HepG2 (cell line): ENCODE measurements around the gene MTG1. TPM values are rescaled to one million over a fixed set of nuclear protein-coding genes. Genes with fewer than 3 reads are reported as not detected.

Source experiments
- AGO2 ChIP-seq: fragments of 200-400 bp; formaldehyde crosslinking; optimal IDR thresholded peaks from 2 replicates; pipeline ENCODE3; 2017; ENCODE audit warnings: mild to moderate bottlenecking, low read depth, low read length, moderate library complexity
- ATF4 ChIP-seq, 2 experiments: fragments of 450-650 bp in 1 of 2; sonication (generic) in 1 of 2; formaldehyde crosslinking; IDR thresholded peaks; 2 replicates each; pipeline versions ENCODE4 v1.5.0 to v1.8.0; 2020 to 2022; ENCODE audit warnings: mild to moderate bottlenecking in 1 of 2, missing genetic modification reagents in 1 of 2
- ESRRA ChIP-seq: sonication (generic); formaldehyde crosslinking; IDR thresholded peaks from 2 replicates; pipeline ENCODE4 v1.5.1; 2020; ENCODE audit warnings: mild to moderate bottlenecking, low read depth, missing genetic modification reagents
- MYNN ChIP-seq: sonication (generic); formaldehyde crosslinking; IDR thresholded peaks from 2 replicates; pipeline ENCODE4 v1.4.0; 2020; ENCODE audit warnings: mild to moderate bottlenecking, low read depth, missing genetic modification reagents
- SAFB2 ChIP-seq: sonication (generic); formaldehyde crosslinking; IDR thresholded peaks from 2 replicates; pipeline ENCODE4 v1.5.1; 2020; ENCODE audit warnings: missing genetic modification reagents, low read depth, mild to moderate bottlenecking, borderline replicate concordance
- TAF15 ChIP-seq: fragments of 200-400 bp; formaldehyde crosslinking; IDR thresholded peaks from one replicate; pipeline ENCODE4 v1.6.1; 2018; ENCODE audit warnings: mild to moderate bottlenecking, low read depth, low read length; ENCODE audit not compliant: poor library complexity, severe bottlenecking
- ZBTB40 ChIP-seq, 2 experiments: fragments of 450-650 bp in 1 of 2; sonication (generic) in 1 of 2; formaldehyde crosslinking in 1 of 2; IDR thresholded peaks; 2 replicates each; pipeline versions ENCODE4 v1.6.1 to v1.8.0; 2016 to 2022; ENCODE audit warnings: antibody characterized with exemption in 1 of 2, mild to moderate bottlenecking in 1 of 2, missing genetic modification reagents in 1 of 2
- ZBTB42 ChIP-seq: sonication (generic); formaldehyde crosslinking; IDR thresholded peaks from 2 replicates; pipeline ENCODE4 v1.5.0; 2020; ENCODE audit warnings: mild to moderate bottlenecking, missing genetic modification reagents
- ZNF557 ChIP-seq: sonication (generic); formaldehyde crosslinking; IDR thresholded peaks from 2 replicates; pipeline ENCODE4 v1.4.0; 2020; ENCODE audit warnings: missing genetic modification reagents
- ZNF562 ChIP-seq: sonication (generic); formaldehyde crosslinking; IDR thresholded peaks from 2 replicates; pipeline ENCODE4 v1.8.0; 2022; ENCODE audit warnings: missing genetic modification reagents, borderline replicate concordance
- ZNF570 ChIP-seq: sonication (generic); formaldehyde crosslinking; IDR thresholded peaks from 2 replicates; pipeline ENCODE4 v1.4.0; 2020; ENCODE audit warnings: mild to moderate bottlenecking, missing genetic modification reagents, borderline replicate concordance
- polyA plus RNA-seq, 8 experiments: library from polyadenylated mRNA; depleted of rRNA in 3 of 8; stranded (reverse) in 7 of 8; unstranded in 1 of 8; fragments of >200 nt; fragmentation: Illumina TruSeq in 4 of 8; extraction: Trizol in 4 of 8; gene quantifications; 2 replicates each; pipeline versions ENCODE4 v1.2.1 to v1.2.3, GENCODE V29; 2011 to 2016; ENCODE audit warnings: low read depth in 4 of 8, missing spikeins in 1 of 8, mixed read lengths in 1 of 8; ENCODE audit not compliant: insufficient read depth in 1 of 8
- total RNA-seq, 5 experiments: library from RNA; depleted of rRNA; stranded (reverse); fragments of >200 nt; fragmentation: Illumina TruSeq; extraction: Trizol; gene quantifications; 2 replicates each; pipeline ENCODE4 v1.2.3, GENCODE V29; 2016; ENCODE audit warnings: low read depth in 1 of 5

MTG1 gene
- total and polyA plus RNA-seq, 2 of the 13 experiments (the other 11 are each of a cell fraction or from before 2014, with no cell fraction given): 42.0 to 103 TPM

- TF ChIP-seq ZBTB40 (IDR thresholded peaks at IDR 0.05) (no peak), ZBTB40 (CRISPR knock-in tag; IDR thresholded peaks at IDR 0.05) (no peak), ESRRA (no peak), MYNN (CRISPR knock-in tag) (no peak), ZBTB42 (CRISPR knock-in tag) (no peak), TAF15 (no peak), ZNF570 (CRISPR knock-in tag) (no peak), ZNF562 (CRISPR knock-in tag) (no peak), SAFB2 (CRISPR knock-in tag) (no peak), ZNF557 (CRISPR knock-in tag) (no peak), AGO2 (no peak), ATF4 (CRISPR knock-in tag; IDR thresholded peaks at IDR 0.05) (no peak)
- TF ChIP-seq, all 625 proteins: peak for 0
Measured at GRCh38 chr10:133344236-133344635, 49.7 kb upstream of the MTG1 start (continued).
